ENCODE results near the gene CEP97.

DNA sequence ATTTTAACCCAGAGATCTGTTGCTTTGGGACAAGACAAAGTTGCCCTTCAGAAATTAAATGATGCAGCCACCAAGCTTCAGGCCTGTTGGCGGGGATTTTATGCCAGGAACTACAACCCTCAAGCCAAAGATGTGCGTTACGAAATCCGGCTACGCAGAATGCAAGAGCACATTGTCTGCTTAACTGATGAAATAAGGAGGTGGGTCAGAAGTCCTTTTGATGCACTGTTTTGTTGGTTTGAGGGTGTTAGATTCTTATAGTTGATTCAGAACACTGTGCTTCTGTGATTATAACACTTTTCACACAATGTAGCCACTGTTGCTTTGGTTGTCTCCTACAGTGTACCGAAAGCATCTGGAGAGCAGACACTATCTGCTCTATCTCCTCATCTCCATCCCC lies 33.8 kb downstream of the CEP97 start:
- no peak for TF ChIP-seq YY1 (tag by site-specific recombination; IDR thresholded peaks at IDR 0.05)
- TF ChIP-seq, protein P1, sequence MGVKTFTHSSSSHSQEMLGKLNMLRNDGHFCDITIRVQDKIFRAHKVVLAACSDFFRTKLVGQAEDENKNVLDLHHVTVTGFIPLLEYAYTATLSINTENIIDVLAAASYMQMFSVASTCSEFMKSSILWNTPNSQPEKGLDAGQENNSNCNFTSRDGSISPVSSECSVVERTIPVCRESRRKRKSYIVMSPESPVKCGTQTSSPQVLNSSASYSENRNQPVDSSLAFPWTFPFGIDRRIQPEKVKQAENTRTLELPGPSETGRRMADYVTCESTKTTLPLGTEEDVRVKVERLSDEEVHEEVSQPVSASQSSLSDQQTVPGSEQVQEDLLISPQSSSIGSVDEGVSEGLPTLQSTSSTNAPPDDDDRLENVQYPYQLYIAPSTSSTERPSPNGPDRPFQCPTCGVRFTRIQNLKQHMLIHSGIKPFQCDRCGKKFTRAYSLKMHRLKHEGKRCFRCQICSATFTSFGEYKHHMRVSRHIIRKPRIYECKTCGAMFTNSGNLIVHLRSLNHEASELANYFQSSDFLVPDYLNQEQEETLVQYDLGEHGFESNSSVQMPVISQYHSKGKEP (tag by site-specific recombination; IDR thresholded peaks at IDR 0.05): no peak
- TF ChIP-seq TRIM28 (IDR thresholded peaks at IDR 0.05; ENCODE audit: borderline replicate concordance, low read length): no peak
- TF ChIP-seq ZNF785 (tag by site-specific recombination; IDR thresholded peaks at IDR 0.05): no peak
- no peak for TF ChIP-seq GLI4 (tag by site-specific recombination; IDR thresholded peaks at IDR 0.05)
- TF ChIP-seq, protein P2, sequence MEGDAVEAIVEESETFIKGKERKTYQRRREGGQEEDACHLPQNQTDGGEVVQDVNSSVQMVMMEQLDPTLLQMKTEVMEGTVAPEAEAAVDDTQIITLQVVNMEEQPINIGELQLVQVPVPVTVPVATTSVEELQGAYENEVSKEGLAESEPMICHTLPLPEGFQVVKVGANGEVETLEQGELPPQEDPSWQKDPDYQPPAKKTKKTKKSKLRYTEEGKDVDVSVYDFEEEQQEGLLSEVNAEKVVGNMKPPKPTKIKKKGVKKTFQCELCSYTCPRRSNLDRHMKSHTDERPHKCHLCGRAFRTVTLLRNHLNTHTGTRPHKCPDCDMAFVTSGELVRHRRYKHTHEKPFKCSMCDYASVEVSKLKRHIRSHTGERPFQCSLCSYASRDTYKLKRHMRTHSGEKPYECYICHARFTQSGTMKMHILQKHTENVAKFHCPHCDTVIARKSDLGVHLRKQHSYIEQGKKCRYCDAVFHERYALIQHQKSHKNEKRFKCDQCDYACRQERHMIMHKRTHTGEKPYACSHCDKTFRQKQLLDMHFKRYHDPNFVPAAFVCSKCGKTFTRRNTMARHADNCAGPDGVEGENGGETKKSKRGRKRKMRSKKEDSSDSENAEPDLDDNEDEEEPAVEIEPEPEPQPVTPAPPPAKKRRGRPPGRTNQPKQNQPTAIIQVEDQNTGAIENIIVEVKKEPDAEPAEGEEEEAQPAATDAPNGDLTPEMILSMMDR (tag by site-specific recombination; IDR thresholded peaks at IDR 0.05): no peak
- TF ChIP-seq, protein P3, sequence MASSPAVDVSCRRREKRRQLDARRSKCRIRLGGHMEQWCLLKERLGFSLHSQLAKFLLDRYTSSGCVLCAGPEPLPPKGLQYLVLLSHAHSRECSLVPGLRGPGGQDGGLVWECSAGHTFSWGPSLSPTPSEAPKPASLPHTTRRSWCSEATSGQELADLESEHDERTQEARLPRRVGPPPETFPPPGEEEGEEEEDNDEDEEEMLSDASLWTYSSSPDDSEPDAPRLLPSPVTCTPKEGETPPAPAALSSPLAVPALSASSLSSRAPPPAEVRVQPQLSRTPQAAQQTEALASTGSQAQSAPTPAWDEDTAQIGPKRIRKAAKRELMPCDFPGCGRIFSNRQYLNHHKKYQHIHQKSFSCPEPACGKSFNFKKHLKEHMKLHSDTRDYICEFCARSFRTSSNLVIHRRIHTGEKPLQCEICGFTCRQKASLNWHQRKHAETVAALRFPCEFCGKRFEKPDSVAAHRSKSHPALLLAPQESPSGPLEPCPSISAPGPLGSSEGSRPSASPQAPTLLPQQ (tag by site-specific recombination; IDR thresholded peaks at IDR 0.05): no peak

Measured in HEK293 (cell line).